LNCaP clone FGC (cell line): ENCODE measurements around the gene OGFOD3.

ENCODE experiments used
- DNase-seq: peaks from one replicate; pipeline ENCODE4 v3.0.0-alpha.2; 2011; ENCODE audit warnings: low read depth
- H3K4me3 ChIP-seq: 2 replicates; pipeline ENCODE4 v1.5.1; 2011; ENCODE audit warnings: mild to moderate bottlenecking, low read depth, low read length, control low read depth
- CTCF ChIP-seq: IDR thresholded peaks from 2 replicates; pipeline ENCODE4 v1.5.1; 2012; ENCODE audit warnings: mild to moderate bottlenecking; ENCODE audit not compliant: control insufficient read depth, insufficient read depth; ENCODE audit errors: extremely low read depth

OGFOD3 gene

GRCh38 chr17:82440991-82441627 is 22.7 kb upstream of the OGFOD3 start:
- no peak for DNase-seq
- no peak for TF ChIP-seq CTCF

GRCh38 chr17:82440469-82440981 is 22.1 kb upstream of the OGFOD3 start:
- H3K4me3 ChIP-seq, result no peak overlapping the region
- TF ChIP-seq CTCF, result no peak
- no peak for DNase-seq

More at GRCh38 chr17:82440991-82441627, 22.7 kb upstream of the OGFOD3 start:
- no peak overlapping the region for H3K4me3 ChIP-seq

- TF ChIP-seq CTCF, result no peak
- no peak overlapping the region for H3K4me3 ChIP-seq
- DNase-seq, result no peak
Measured at GRCh38 chr17:82439829-82440365, 21.5 kb upstream of the OGFOD3 start.

- TF ChIP-seq CTCF, result no peak
- no peak overlapping the region for H3K4me3 ChIP-seq
- DNase-seq, result no peak
Measured at GRCh38 chr17:82439194-82439828, 20.9 kb upstream of the OGFOD3 start.

- no peak for TF ChIP-seq CTCF
- no peak overlapping the region for H3K4me3 ChIP-seq
- no peak for DNase-seq
Measured at GRCh38 chr17:82438401-82439193, 20.2 kb upstream of the OGFOD3 start.

GRCh38 chr17:82437325-82437668 is 18.9 kb upstream of the OGFOD3 start:
- no peak overlapping the region for H3K4me3 ChIP-seq
- no peak for DNase-seq
- TF ChIP-seq CTCF, result no peak
